Fibroblast of gingiva (primary cell): ENCODE data around the gene NFATC1.

ENCODE experiments used
- DNase-seq: peaks from one replicate; pipeline ENCODE4 v3.0.0-alpha.2; 2011; ENCODE audit warnings: low read depth

NFATC1 gene

DNA sequence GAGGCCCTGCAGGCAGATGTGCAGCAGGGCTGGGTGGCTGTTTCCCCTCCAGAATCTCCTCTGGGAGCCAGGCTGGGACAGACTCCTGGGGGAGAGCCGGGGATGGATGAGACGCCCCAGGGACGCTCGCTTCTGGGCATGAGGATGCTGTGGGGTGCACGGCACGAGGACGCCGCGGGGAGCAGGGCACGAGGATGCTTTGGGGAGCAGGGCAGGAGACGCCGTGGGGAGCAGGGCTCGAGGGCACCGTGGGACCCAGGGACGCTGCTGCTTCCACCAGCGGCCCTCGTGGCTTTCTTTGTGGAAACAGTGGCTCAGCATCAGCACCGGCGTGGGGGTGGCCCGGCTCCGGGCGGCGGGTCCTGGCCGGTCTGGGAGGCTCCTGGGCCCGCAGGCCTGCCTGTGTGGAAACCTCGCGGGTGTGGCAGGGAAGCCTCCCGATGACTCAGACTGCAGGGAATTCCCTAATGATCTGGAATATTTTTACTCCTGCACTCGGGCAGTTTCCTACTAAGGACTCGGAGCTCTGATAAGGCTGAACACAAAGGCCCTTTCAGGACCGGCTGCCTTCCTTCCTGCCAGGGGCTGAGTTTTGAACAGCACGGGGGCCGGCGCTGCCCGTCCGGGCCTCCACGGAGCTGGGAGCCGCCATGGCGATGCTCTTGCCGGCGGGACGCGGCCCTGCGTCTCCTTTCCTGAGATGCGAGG lies 62.6 kb downstream of the NFATC1 start:
- peak; percentile 39 for DNase-seq

DNA sequence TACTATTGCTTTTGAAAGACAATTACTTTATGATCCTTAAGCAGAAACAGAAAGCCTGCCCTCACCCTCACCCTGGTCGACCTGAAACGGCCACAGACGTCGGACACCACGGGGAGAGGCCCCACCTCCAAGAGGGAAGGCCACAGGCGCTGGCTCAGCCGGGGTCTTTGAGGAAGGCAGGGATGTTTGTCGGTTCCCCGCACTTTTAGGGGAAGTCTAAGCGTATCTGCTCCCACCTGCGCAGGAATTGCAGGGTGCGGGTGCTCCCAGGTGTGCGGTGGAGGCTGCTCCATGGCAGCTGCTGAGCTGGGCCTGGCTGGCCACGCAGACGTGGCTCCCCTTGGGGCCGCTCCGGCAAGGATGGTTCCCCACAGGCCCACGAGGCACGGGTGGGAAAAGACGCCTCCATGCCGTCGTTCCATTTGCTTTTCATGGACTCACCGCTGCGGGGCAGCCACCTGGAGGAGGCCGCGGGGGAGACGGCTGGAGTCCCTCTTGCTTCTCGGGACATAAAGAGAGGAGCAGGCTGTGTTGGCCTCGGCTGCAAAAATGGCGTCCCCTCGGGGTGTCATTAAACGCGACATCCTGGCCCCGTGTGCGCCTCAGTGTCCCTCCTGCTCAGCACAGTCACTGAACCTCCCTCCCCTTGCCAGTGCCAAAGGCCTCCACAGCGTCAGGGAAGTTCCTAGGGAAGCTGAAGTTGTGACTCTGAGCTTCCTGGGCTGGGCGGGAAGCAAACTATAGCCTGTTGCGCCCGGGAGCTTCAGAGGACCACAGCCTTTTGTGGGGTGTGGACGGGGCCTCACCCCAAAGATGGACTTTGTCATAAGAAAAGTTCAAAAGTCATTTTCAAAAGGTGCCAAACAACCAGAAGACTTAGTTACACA lies 63.4 kb downstream of the NFATC1 start:
- DNase-seq = no peak

DNA sequence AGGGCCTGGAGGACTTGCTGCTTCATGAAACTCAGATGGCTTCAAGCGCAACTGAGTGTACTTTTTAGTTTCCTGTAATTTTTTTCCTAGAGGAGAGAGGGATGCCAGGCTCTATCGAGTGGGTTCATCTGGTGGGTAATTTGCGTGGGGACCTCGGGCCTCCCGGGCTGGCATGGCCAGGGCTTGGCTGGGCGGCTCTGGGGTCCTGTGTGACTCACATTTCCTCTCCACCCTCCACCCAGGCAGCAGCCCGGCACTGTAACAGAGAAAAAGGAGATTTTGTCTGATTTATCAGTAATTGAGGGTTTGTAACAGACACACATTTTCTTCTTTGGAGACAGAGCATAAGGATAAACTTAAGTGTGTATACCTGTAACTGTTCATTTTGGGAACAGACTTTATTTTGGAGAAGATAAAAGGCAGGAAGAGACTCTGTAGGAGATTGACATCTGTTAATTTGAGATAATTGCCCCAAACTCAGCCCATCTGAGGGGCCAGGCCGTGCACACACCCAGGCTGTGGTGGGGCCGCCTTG lies 64.3 kb downstream of the NFATC1 start:
- DNase-seq = no peak

DNA sequence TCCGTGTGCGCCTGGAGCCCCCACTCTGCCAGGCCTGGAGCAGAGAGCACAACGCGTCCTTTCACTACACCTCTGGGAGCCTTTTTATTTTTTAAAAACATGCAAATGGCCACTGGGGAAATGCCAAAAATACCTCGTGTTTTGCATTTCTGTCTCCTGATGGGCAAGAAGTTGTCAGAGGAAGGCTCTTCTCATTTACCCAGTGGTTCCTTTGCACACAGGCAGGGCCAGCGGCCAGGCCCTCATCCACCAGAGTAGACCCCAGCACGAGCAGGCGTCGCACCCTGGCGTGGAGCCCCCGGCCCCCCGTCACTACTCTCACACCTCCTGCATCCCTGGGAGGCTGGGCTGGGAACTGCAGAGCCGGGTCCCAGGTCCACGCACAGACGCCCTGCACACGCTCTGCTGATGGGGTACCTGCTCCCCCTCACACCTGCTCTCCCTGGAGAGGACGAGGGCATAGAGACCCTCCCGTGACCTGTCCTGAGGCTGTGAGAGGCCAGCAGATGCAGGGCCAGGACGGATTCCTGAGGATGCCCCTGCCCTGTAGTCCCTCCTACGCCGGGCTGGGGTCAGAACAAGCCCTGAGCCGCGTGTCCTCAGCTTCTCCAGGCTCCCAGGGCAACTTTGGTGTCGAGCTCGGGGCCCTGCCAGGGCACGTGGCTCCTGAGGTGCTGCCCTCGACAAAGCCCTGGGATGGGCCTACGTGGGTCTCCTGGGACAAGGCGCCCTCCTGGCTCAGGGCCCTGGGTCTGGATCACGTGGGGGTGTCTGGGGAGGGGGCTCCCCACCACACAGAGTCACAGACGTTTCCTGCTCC lies 65.0 kb downstream of the NFATC1 start:
- DNase-seq = no peak

DNA sequence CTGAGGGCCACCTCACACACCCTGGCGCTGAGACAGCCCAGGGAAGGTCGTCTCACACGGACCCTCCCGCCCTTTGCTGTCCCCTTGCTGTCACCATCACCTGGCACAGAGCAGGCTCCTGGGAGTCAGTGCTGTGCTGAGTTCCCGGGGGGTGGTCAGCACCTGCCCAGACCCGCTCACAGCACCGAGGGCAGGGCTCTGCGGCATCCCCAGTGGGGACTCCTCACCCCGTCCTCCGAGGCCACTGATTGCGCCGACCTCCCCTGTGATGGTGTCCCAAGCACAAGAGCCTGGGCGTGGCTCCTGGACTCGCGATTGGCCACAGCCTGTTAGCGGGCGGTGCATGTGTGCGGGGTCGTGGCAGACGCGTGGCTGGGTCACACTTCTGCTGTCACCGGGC lies 65.9 kb downstream of the NFATC1 start:
- DNase-seq = no peak

DNA sequence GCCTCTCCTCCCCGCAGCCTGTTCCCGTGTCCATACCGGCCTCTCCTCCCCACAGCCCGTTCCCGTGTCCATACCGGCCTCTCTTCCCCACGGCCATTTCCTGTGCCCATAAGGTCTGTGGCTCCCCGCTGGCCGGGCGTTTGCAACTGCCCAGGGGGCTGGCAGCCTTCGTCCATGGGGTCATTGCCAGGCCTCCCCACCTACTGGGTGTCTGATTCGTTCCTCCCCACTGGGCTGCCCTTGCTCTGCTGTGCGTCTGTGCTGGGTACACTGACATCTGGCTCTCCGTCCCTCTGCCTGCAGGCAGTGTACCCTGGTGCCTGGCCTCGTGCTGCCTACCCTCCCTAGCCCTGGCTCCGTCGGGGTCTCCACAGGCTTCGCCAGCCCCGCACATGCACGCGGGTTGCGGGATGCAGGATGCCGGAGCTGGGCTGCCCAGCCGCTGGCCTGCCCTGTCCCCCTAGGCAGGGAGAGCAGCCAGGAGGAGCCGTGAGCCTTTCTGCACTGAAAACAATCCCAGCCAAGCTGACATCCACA lies 67.8 kb downstream of the NFATC1 start:
- no peak for DNase-seq

DNA sequence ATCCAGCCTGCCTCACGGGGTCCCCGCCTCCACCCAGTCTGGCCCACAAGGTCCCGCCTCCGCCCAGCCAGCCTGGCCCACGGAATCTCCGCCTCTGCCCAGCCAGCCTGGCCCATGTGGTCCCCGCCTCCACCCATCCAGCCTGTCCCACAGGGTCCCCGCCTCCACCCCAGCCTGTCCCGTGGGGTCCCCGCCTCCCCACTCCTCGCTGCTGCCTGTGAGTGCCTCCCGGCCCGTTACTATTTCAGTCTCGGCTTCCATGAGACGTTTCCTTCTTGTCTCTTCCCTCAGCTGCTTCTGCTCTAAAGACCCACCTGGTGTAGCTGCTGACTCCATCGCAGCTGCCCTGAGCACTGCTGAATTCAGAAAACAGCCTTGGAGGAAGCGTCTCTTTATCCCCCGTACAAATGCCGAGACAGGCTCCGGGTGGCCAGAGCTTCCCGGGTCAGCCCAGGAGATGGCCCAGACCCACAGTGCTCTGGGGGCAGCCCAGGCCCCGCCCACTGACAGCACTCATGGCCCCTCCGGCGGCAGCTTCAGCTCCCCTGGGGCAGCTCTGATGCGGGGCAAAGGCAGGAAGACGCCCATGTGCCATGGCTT lies 69.8 kb downstream of the NFATC1 start:
- DNase-seq = no peak

DNA sequence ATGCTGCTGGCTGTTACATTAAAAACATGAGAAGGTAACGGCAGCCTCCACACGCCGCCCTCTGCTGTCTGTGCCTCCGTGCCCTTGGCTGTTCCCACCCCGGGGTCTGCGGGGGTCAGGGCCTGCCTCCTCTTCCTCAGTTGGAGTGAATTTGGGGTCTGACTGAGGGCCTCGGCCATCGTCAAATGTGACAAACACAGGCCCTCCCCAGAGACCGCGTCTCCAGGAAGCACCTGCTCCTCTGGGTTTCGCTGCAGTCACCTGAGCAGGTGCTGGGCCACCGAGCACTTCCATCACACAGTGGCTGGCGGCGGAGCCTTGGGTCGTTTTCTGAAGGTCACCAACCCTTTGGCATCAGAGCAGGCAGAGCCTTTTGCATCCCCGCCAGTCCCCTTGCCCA lies 70.9 kb downstream of the NFATC1 start:
- DNase-seq = no peak

DNA sequence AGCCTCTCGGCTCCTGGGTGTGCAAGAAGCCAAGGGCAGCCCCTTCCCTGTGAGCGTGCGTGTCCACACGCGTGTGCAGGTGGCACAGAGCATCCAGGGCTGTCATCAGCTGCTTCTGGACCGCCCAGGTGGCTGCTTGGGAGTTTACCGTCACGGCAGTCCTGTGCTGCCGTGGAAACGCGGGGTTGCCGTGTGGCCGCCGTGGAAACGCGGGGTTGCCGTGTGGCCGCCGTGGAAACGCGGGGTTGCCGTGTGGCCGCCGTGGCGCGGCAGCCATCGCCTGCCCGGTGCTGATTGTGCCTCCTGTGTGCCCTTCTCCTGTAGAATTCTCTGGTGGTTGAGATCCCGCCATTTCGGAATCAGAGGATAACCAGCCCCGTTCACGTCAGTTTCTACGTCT lies 71.4 kb downstream of the NFATC1 start:
- no peak for DNase-seq

DNA sequence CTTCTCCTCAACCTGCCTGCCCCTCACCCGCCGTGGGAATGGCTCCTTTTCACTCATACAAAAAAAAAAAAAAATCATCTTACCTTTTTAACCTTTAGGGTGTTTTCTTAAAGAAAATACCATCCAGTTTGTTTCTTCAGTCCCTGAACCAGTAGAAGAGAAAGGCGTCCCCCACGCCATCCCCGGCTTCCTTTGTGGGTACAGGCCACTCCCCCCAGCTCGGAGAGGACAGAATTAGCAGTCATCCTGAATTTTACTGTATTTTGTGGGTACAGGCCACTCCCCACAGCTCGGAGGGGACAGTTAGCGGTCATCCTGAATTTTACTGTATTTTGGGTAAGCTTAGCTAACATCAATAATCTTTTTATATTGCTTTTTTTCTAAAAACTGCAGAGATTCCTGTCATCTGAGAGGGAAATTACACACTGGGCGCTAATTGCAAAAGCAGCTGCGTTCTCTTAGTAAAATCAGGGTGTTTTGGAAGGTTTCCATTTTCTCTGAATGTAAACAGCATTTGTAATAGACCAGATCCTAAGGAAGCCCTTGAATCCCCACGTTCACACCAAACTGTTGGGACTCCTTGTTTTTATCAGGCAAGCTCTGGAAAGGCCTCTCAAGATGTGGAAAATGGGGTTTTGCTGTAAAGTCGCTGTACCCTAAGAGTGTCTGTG lies 72.5 kb downstream of the NFATC1 start:
- no peak for DNase-seq

DNA sequence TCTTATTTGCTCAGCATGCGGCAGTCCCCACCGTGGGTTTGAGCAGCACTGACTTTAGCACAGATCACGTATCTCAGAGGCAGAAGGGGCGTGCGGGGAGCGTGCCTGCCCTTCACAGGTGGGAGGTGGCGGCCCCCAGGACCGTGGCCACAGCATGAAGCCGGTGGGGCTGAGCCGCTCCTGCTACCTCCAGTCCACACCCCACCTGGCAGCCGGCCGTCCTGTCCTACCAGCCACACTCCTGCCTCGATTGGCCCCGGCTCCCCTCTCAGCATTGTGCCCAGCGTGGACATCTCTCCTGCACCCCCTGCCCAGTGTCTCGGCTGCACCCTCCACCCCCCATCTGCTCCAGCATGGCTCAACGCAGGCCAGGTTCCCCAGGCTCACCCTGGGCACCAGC lies 73.6 kb downstream of the NFATC1 start:
- DNase-seq = no peak

DNA sequence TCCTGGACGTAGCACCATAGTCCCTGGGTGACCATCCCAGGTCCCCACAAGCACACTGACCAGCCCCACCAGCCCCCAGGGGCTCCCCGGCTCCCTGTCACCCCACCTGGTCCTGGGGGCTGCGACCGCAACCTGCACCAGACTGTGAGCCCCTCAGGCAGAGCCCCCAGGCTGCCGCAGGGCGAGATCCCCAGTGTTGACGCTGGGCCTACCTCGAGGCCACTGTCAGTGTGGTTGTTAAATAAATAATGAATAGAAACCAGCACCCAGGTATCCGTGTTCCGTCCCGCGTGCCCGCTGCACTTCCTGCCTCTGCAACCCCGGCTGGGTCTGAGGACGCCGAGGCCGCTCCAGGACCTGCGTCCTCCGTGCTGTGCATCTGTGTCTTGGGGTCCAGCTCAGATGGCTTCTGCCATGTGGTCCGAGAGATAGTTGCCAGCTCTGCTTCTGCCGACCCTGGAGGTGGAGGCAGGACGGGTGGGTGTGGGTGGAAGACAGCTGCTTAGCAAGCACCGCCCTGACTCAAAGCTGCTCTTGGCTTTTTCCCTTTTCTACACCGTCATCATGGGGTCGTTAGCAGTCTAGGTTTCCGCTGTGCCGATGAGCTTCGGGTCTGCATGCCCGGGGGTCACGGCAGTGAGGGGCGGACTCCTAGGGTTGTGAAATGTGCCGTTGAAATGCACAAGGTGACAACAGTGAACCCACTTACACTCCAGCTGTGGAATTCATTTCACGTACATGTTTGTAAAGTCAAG lies 74.2 kb downstream of the NFATC1 start:
- DNase-seq = no peak

DNA sequence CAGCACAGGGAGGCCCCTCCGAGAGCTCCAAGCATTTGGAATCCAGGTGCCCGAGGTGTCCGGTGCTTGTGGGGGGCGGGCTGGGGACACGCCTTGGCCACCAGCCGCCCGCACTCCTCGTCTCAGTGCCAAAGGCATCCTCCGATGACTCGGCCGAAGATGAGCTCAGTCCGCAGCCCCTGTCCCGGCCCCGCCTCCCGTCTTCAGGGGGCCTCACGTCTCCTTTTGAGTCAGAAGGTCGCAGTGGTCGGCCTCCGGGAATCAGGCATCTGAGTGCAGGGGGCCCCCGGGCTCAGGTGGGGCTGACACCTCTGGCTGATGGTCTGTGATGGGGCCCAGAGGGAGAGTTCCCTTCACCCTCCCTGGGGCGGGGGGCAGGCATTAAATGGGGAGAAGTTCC lies 74.8 kb downstream of the NFATC1 start:
- no peak for DNase-seq

DNA sequence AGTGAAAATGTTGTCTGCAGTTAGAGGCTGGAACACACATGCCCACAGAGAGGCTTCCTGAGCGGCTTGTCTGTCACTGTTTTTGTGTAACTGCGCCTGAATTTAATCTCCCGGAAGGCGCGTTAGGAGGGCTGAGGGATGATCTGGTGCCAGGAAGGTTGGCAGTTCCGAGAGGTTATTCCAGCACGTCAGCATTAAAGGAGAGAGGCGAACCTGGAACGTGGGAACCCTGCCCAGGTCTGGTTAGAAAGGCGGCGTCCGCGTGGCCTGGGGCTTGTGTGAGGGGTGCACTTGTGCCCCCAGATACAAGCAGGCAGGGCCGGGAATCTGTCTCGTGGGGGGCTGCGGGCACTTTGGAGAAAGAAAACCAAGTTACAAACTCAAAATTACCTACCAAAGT lies 75.3 kb downstream of the NFATC1 start:
- no peak for DNase-seq

DNA sequence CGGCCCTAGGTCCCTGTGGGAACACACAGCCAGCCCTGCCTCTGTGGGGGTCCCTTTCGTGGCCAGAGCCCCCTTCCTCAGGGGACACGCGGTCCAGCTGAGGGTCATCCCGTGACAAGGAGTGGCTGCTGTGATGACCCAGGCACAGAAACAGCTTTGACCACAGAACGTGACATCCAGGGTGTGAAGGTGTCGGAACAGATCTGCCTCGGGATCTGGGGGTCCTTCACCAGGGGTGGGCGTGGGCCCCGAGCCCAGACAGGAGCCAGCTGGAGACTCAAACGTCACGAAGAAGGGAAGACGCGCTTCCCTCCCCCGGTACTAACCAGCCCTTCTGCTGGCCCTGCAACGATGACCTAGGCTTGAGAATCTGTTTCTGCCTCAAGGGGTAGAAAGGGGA lies 75.9 kb downstream of the NFATC1 start:
- no peak for DNase-seq

DNA sequence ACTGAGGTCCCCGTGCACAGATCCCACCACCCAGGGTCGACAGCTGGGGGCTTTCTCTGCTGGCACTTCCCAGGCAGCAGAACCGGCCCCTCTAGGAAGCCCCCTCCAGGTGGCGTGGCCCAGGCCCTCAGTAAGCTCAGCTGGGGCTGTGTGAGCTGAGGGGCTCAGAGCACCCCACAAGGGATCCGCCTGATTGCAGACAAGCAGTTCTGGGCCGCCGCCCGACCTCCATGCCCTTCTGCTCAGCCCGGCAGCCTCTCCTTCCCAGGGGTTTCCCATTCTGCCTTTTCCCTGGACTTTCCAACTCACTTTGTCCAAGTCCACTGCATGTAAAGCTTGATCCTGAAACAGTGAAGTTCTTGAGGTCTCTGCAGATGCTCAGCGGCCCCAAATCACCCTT lies 76.4 kb downstream of the NFATC1 start:
- DNase-seq = no peak

DNA sequence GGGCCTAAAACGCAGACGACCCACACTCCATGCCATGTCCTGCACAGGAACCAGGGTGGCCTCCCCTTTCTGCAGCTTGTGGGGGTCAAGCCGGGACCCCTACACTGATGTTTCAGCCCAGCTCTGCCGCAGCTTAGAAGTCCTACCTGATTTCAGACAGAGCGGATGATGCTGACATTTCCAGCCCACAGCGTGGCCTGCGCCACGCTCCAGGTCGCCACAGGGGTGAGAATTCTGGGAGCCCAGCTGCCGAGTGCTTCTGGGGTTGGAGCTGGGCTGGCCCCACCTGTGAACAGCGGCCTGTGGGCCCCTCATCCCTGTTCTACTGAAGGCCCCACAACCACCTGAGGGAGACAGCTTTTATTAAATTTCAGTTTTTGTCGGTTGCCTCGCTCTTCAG lies 77.2 kb downstream of the NFATC1 start:
- DNase-seq = no peak

DNA sequence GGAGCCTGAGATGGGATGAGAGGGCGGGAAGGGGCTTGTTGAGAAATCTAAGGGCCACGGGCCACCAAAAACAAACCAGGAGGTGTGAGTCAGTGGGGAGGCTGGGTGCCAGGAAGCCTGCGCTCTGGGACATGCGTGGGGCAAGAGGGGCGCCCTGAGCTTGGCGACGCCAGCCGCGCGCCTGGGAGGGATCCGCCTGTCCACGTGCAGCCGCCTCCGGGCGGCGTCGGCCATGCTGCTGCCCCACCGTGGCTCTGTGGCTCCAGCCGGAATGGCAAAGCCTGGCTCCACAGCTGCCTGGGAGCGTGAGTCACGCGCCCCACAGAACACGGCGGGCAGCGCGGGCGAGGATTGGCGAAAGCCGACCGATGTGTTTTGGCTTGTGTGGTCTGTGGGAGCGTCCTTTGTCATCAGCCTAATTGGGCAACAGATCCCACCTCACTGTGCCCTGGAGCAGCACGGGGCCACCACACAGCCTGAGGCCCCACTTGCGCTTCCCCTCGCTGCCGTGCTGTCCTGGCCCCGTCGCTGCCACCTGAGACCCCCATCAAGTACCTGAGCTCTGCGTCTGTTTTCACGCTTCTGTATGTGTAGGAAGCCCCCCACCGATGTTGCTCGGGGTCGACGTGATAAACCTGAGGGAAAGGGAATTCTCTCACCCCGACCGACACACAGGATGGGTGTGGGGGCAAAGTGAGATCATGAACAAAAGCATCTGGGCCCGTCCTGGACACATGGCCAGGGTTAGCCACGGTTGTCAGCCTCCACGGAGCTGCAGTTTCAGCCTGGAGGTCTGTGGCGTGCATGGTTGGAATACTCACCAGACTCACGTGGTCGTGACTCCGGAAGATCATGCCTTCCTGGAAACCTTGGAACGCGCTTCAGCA lies 80.5 kb downstream of the NFATC1 start:
- DNase-seq = no peak

DNA sequence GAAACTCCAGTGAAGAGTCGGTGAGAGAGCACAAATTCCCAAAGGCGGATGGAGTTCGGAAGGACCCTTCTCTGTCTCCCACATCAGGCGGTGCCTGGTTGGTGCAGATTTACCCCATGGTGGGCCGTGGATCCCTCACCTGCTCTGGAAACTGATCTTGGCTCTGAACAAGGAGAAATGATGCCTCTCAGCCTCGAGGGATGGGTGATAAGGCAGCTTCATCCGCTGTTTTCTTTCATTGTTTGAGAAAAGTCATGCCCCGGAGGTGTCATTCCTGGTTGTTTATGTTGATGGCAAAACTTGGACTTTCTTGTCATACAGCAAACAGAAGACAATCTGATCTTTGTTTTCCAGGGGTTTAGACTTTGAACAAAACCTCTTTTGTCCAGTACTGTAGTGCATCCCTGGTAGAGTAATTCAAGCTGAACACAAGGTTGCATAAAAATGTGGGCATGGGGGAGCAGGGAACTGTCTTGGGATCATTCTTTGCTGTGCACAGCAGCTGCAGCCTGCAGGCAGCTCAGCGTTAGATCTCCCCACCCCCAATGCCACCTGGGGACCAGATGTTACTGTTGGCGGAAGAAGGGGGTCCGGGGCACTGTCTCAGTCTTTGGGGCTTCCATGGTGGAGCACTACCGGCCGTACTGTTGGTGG lies 81.3 kb downstream of the NFATC1 start:
- DNase-seq = no peak
